Measurements from ENCODE around the gene XRCC5. TPM values are rescaled to one million over a fixed set of nuclear protein-coding genes. Genes with fewer than 3 reads are reported as not detected.
A peak's percentile ranks its signal among the peaks of the same experiment; 100 is the strongest.

Gene XRCC5
- total RNA-seq, 1 experiment from 2014 or later, result 618 TPM

DNA sequence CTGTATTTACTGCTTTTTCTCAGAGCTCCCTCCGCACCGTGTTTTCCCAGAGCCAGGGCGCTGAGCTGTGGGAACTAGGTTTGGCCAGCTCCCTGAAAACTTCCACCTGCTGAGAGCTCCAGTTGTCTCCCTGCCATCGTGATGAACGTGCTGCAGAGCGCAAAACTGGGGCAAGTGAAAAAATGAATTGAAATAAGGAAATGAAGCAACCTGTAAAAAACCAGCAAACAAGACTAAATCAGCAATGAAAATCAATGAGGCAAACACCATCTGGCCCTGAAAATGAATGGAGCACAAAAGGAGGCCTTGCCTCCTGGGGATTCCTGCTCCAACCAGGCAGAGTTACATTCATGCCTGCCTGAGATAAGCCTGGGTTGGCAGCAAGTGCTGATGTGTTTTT lies 133.2 kb downstream of the XRCC5 start:
- no peak for DNase-seq
- WGBS (ENCODE audit: extremely low coverage, insufficient read length, low lambda C conversion rate), result no CpG with 5 or more reads among the region's 6 CpGs
- Mint-ChIP-seq H3K27ac (peak overlapping the region in 1 of 3 experiments; percentile 62; a peak in 1 of 7 replicates), H3K4me3 (no peak overlapping the region), H3K36me3 (ENCODE audit: insufficient read depth in 1 of 3, low read depth in 3 of 3) (no peaks in the 10 kb centered on the region), H3K4me1 (peaks cover 15 to 20% of the 10 kb centered on the region in 2 experiments), H3K9me3 (no peaks in the 10 kb centered on the region), H3K27me3 (ENCODE audit: low read depth) (0 out of 2 replicates have a peak, but pooled peaks cover 2% of the 10 kb centered on the region)
- no peaks in the 10 kb centered on the region for H3K27me3 ChIP-seq (ENCODE audit: insufficient read depth, low read length)
- no peak overlapping the region for H3K4ac ChIP-seq (ENCODE audit: low read depth, low read length)
- no peak overlapping the region for H2AK5ac ChIP-seq (ENCODE audit: insufficient read length, low read length)
- H2BK15ac ChIP-seq (ENCODE audit: low read depth, low read length), result no peak overlapping the region
- H3K27ac ChIP-seq (ENCODE audit: insufficient read length, low read depth, low read length), result no peak overlapping the region
- H3K9ac ChIP-seq (ENCODE audit: extremely low read depth, insufficient read length, low read length), result no peak overlapping the region
- no peak overlapping the region for H3K4me2 ChIP-seq (ENCODE audit: insufficient read depth, insufficient read length, low read length)
- H4K5ac ChIP-seq (ENCODE audit: insufficient read length, low read depth, low read length), result no peak overlapping the region
- H3K23ac ChIP-seq (ENCODE audit: insufficient read length, low read depth, low read length), result no peak overlapping the region
- H3K56ac ChIP-seq (ENCODE audit: insufficient read length, low read depth, low read length), result no peak overlapping the region
- H3T11ph ChIP-seq (ENCODE audit: low read length), result no peak overlapping the region
- no peak overlapping the region for H4K91ac ChIP-seq (ENCODE audit: insufficient read length, low read depth, low read length)
- no peaks in the 10 kb centered on the region for H4K20me1 ChIP-seq (ENCODE audit: control insufficient read depth, insufficient read depth, insufficient read length)
- no peak overlapping the region for H2BK5ac ChIP-seq (ENCODE audit: insufficient read length, low read length)
- no peak overlapping the region for H3K14ac ChIP-seq (ENCODE audit: insufficient read depth, low read length)
- H2BK12ac ChIP-seq (ENCODE audit: insufficient read length, low read depth, low read length), result no peak overlapping the region
- no peaks in the 10 kb centered on the region for H3K79me1 ChIP-seq (ENCODE audit: insufficient read depth, low read depth, low read length, poor library complexity, severe bottlenecking)
- no peak overlapping the region for H4K8ac ChIP-seq (replicated peaks; ENCODE audit: insufficient read length, low read depth, low read length)
- H2BK20ac ChIP-seq (ENCODE audit: low read depth, low read length, poor library complexity, severe bottlenecking), result no peak overlapping the region
- H2BK120ac ChIP-seq (ENCODE audit: low read depth, low read length, poor library complexity, severe bottlenecking), result no peak overlapping the region
- no peaks in the 10 kb centered on the region for H3K79me2 ChIP-seq (ENCODE audit: insufficient read depth, low read length)
- H3K9me3 ChIP-seq (ENCODE audit: control insufficient read depth, low read depth, low read length), result no peaks in the 10 kb centered on the region
- H3K23me2 ChIP-seq (ENCODE audit: insufficient read length, low read depth, low read length, poor library complexity, severe bottlenecking), result no peaks in the 10 kb centered on the region
- H3K18ac ChIP-seq (ENCODE audit: insufficient read length, low read depth, low read length), result no peak overlapping the region
- peaks cover 6% of the 10 kb centered on the region; the same call in 1 of the 2 replicates for H3K4me1 ChIP-seq (ENCODE audit: insufficient read depth, low read length)
- TF ChIP-seq CTCF (conservative IDR thresholded peaks at IDR 0.05), result no peak
- no peak overlapping the region for H2AFZ ChIP-seq (ENCODE audit: low read length)
